CD4-positive, CD25-positive, alpha-beta regulatory T cell (primary cell): Measurements from ENCODE around the gene CBLN3. TPM values are rescaled to one million over a fixed set of nuclear protein-coding genes. Genes with fewer than 3 reads are reported as not detected.

Experiments
- ATAC-seq, 2 donors: fragments of 150-1000 bp; cut with Tn5 transposase; one replicate each; pipeline ENCODE4 v1.10.0; 2021; ENCODE audit warnings: low read depth in 2 of 2, moderate number of reproducible peaks in 2 of 2, moderate library complexity in 1 of 2
- DNase-seq, 3 donors: peaks; one replicate each; pipeline versions ENCODE4 v3.0.0 to v3.0.0-alpha.2; 2012 to 2022; ENCODE audit warnings: mixed read lengths in 1 of 3
- H3K27ac ChIP-seq: one replicate; pipeline ENCODE4 v1.7.0; 2013; ENCODE audit warnings: mild to moderate bottlenecking, low read length; ENCODE audit not compliant: insufficient read depth, poor library complexity, severe bottlenecking
- H3K27me3 ChIP-seq: one replicate; pipeline ENCODE4 v1.7.0; 2013; ENCODE audit warnings: low read length; ENCODE audit not compliant: control insufficient read depth, insufficient read depth
- H3K36me3 ChIP-seq: one replicate; pipeline ENCODE4 v1.7.0; 2013; ENCODE audit warnings: mild to moderate bottlenecking, low read length, moderate library complexity; ENCODE audit not compliant: control insufficient read depth, insufficient read depth
- H3K4me1 ChIP-seq: 2 replicates; pipeline ENCODE4 v1.7.0; 2013; ENCODE audit warnings: mild to moderate bottlenecking, low read length; ENCODE audit not compliant: insufficient read depth, control insufficient read depth, poor library complexity, severe bottlenecking
- H3K4me3 ChIP-seq: one replicate; pipeline ENCODE4 v1.7.0; 2013; ENCODE audit warnings: low read depth, mild to moderate bottlenecking, low read length, moderate library complexity
- H3K9me3 ChIP-seq, 2 experiments: 1 replicate in 1 of 2; 2 replicates in 1 of 2; pipeline ENCODE4 v1.7.0; 2013; ENCODE audit warnings: low read length in 2 of 2, mild to moderate bottlenecking in 1 of 2, moderate library complexity in 1 of 2; ENCODE audit not compliant: control insufficient read depth in 2 of 2
- H3K27ac Mint-ChIP-seq, 3 donors: one replicate each; pipeline ENCODE4 v1.8.0; 2020 to 2022; ENCODE audit warnings: mild to moderate bottlenecking in 3 of 3, mixed read lengths in 3 of 3, moderate library complexity in 2 of 3
- H3K27me3 Mint-ChIP-seq: one replicate; pipeline ENCODE4 v1.8.0; 2022; ENCODE audit warnings: mild to moderate bottlenecking, mixed read lengths
- H3K36me3 Mint-ChIP-seq: one replicate; pipeline ENCODE4 v1.8.0; 2020; ENCODE audit warnings: mixed read lengths
- H3K4me1 Mint-ChIP-seq, 4 donors: one replicate each; pipeline ENCODE4 v1.8.0; 2020 to 2022; ENCODE audit warnings: mixed read lengths in 4 of 4, mild to moderate bottlenecking in 1 of 4
- H3K4me3 Mint-ChIP-seq, 4 donors: one replicate each; pipeline ENCODE4 v1.8.0; 2020 to 2022; ENCODE audit warnings: mild to moderate bottlenecking in 4 of 4, mixed read lengths in 4 of 4, moderate library complexity in 3 of 4
- H3K9me3 Mint-ChIP-seq, 7 donors: one replicate each; pipeline ENCODE4 v1.8.0; 2020 to 2022; ENCODE audit warnings: mixed read lengths in 7 of 7, mild to moderate bottlenecking in 3 of 7, moderate library complexity in 2 of 7
- polyA plus RNA-seq, 4 donors: library from polyadenylated mRNA; unstranded; fragments of 300-500 nt; fragmentation: Illumina TruSeq; gene quantifications; one replicate each; pipeline ENCODE4 v1.2.3, GENCODE V29; 2021
- total RNA-seq: library from RNA; stranded (reverse); gene quantifications from one replicate; pipeline ENCODE4 v1.2.3, GENCODE V29; 2022

The CBLN3 gene
- total and polyA plus RNA-seq, 5 donors from 2014 or later, result 0.10 to 3.2 (median 0.11) TPM

DNA sequence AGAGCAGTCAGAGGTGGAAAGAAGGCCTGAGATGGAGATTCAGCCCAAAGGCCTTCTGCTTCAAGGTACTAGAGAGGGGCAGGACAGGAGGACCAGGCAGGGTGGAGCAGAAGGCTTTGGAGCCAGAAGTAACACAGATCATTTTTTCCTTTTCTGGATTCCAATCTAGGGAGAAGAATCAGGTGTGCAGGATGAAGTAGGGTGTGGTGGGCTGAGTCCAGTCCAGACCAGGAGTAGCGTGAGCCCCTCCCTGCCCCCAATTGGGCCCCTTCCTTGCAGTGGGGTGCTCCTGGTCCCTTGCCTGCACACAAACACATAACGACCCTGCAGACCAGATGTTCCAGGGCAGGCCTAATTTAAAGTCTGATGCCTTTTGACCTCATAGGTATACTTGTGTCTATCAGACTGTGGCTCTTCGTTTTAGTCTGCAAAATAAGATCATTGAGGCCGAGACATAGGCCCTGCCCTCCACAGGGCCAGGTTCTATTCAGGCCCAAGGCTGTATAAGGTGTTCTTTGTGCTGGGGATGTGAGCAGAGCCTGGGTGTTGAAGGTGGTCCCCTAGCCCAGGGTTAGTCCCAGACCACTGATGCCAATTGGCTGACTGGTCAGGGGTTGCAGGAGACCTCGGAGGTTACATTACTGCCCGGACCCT is 31.7 kb downstream of the CBLN3 start:
- H3K27ac Mint-ChIP-seq, result peak overlapping the region in 2 of 3 donors; percentile 1 to 44
- Histone ChIP-seq H3K4me1 (peaks cover 10% of the 10 kb centered on the region), H3K36me3 (no peaks in the 10 kb centered on the region), H3K27me3 (no peaks in the 10 kb centered on the region), H3K27ac (no peak overlapping the region), H3K4me3 (no peak overlapping the region), H3K9me3 (no peaks in the 10 kb centered on the region)
- no peak for DNase-seq
- peaks cover 0 to 1% (median 0%) of the 10 kb centered on the region in 7 donors for H3K9me3 Mint-ChIP-seq
- peaks cover 0 to 11% (median 4%) of the 10 kb centered on the region in 4 donors for H3K4me1 Mint-ChIP-seq
- ATAC-seq, result no peak
- H3K27me3 Mint-ChIP-seq, result peaks cover 47% of the 10 kb centered on the region
- H3K4me3 Mint-ChIP-seq, result peak overlapping the region in 2 of 4 donors; percentile 16 to 68
- no peaks in the 10 kb centered on the region for H3K36me3 Mint-ChIP-seq

GRCh38 chr14:24395609-24396582 is 33.6 kb downstream of the CBLN3 start:
- no peaks in the 10 kb centered on the region for H3K9me3 ChIP-seq
- no peaks in the 10 kb centered on the region for H3K36me3 Mint-ChIP-seq
- peaks cover 0 to 11% (median 4%) of the 10 kb centered on the region in 4 donors for H3K4me1 Mint-ChIP-seq
- H3K27me3 Mint-ChIP-seq, result peaks cover 49% of the 10 kb centered on the region
- no peak for DNase-seq
- H3K27me3 ChIP-seq, result no peaks in the 10 kb centered on the region
- peaks cover 0 to 1% (median 0%) of the 10 kb centered on the region in 7 donors for H3K9me3 Mint-ChIP-seq
- peak; percentile 19 to 20 for ATAC-seq
- H3K4me3 Mint-ChIP-seq, result no peak overlapping the region
- H3K4me3 ChIP-seq, result no peak overlapping the region
- no peak overlapping the region for H3K27ac ChIP-seq
- peaks cover 10% of the 10 kb centered on the region for H3K4me1 ChIP-seq
- no peaks in the 10 kb centered on the region for H3K36me3 ChIP-seq
- H3K27ac Mint-ChIP-seq, result no peak overlapping the region

DNA sequence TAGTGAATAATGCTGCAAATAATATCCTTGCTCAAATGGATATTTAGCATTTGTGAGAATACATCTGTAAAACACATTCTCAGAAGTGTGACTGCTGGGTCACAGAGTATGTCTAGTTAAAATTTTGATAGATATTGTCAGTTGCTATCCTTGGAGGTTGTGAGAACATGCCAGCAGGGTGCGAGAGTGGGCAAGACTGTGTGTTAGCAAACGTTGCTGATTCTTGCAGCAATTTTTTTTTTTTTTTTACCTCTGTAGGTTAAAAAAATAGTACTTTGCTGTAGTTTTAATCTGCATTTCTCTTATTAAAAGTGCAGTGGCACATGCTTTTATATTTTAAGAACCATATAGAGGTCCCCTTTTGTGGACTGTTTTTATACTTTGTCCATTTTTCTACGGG is 35.2 kb downstream of the CBLN3 start:
- Mint-ChIP-seq H3K4me1 (peaks cover 0 to 6% (median 1%) of the 10 kb centered on the region in 4 donors), H3K4me3 (no peak overlapping the region), H3K36me3 (no peaks in the 10 kb centered on the region), H3K27me3 (peaks cover 40% of the 10 kb centered on the region), H3K27ac (no peak overlapping the region), H3K9me3 (no peaks in the 10 kb centered on the region)
- no peak overlapping the region for H3K27ac ChIP-seq
- H3K4me3 ChIP-seq, result no peak overlapping the region
- peaks cover 6% of the 10 kb centered on the region for H3K4me1 ChIP-seq
- H3K36me3 ChIP-seq, result no peaks in the 10 kb centered on the region
- no peaks in the 10 kb centered on the region for H3K9me3 ChIP-seq
- no peak for ATAC-seq
- peak in 1 of 3 donors; percentile 25 for DNase-seq
- peaks cover 2% of the 10 kb centered on the region for H3K27me3 ChIP-seq

DNA sequence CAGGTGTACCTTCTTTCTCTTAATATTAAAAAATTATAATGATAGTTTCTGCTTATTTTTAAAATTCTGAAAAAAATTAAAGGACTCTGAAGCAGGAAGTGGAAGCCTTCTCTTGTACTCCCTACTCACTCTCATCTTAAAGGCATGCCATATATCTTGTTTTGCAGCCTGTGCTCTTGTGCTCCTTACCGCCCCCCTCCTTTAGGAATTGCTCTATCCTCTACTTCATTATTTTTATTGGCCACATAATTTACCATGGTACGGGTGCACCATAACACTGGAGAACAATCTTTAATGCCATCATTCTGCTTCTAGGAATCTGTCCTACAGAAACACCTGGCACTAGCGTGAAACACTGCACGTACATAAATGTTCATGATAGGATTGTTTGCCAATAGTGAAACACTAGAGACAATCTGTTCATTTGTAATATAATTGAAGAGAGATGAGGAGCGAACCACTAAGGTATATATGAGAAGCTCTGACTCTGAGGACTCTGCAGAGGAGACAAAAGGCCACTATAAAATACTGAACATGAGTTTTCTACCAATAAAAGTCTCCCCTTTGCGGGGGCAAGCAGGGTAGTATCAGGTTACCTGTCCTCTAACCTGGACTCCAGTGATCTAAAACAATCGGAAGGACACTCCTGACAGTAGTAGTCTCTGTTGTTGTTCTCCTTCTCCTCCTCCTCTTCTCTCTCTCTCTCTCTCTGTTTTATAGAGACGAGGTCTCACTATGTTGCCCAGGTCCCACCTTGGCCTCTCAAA is 37.0 kb downstream of the CBLN3 start:
- H3K27me3 ChIP-seq, result peaks cover 4% of the 10 kb centered on the region
- H3K36me3 ChIP-seq, result no peaks in the 10 kb centered on the region
- no peak overlapping the region for H3K27ac Mint-ChIP-seq
- ATAC-seq, result no peak
- H3K27ac ChIP-seq, result no peak overlapping the region
- H3K9me3 ChIP-seq, result no peaks in the 10 kb centered on the region
- H3K27me3 Mint-ChIP-seq, result peaks cover 50% of the 10 kb centered on the region
- H3K4me3 ChIP-seq, result no peak overlapping the region
- peaks cover 0 to 4% (median 2%) of the 10 kb centered on the region in 4 donors for H3K4me1 Mint-ChIP-seq
- no peak for DNase-seq
- no peak overlapping the region for H3K4me3 Mint-ChIP-seq
- no peaks in the 10 kb centered on the region for H3K9me3 Mint-ChIP-seq
- H3K36me3 Mint-ChIP-seq, result no peaks in the 10 kb centered on the region
- H3K4me1 ChIP-seq, result no peaks in the 10 kb centered on the region

- DNase-seq (no peak), ATAC-seq (no peak)
- H3K27ac ChIP-seq, result no peak overlapping the region
- no peak overlapping the region for H3K27ac Mint-ChIP-seq
- H3K9me3 Mint-ChIP-seq, result no peaks in the 10 kb centered on the region
- peaks cover 40% of the 10 kb centered on the region for H3K27me3 Mint-ChIP-seq
- H3K36me3 Mint-ChIP-seq, result no peaks in the 10 kb centered on the region
- peaks cover 4% of the 10 kb centered on the region for H3K27me3 ChIP-seq
- peaks cover 0 to 4% (median 0%) of the 10 kb centered on the region in 4 donors for H3K4me1 Mint-ChIP-seq
- no peak overlapping the region for H3K4me3 ChIP-seq
- H3K4me3 Mint-ChIP-seq, result no peak overlapping the region
- no peaks in the 10 kb centered on the region for H3K36me3 ChIP-seq
- no peaks in the 10 kb centered on the region for H3K4me1 ChIP-seq
- H3K9me3 ChIP-seq, result no peaks in the 10 kb centered on the region
These were observed 38.6 kb downstream of the CBLN3 start for GRCh38 chr14:24390701-24391468.

DNA sequence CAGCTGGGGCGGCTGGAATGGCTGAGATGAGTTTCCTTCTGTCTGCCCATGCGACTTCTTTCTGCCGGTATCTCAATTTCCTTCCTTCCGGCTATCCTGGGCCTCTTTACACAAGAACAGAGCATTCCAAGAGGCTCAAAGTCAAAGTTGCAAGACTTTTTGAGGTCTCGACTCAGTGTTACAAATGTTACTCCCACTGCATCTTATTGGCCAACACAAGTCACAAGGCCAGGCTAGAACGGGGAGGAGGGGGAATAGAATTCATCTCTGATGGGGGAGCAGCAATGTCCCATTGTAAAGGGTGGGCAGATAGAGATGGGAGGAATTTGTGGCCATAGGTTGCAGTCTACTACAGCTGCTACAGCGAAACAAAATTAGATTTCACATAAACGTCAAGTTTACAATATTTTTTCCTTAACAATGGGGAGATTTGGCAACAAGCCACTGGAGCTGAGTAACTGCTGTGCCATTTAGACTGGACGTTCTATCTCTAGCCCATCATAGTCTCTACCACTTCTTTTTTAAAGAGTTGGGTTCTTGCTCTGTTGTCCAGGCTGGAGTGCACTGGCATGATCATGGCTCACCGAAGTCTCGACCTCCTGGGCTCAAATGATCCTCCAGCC is 40.1 kb downstream of the CBLN3 start:
- H3K9me3 Mint-ChIP-seq, result no peaks in the 10 kb centered on the region
- no peaks in the 10 kb centered on the region for H3K36me3 Mint-ChIP-seq
- H3K4me3 Mint-ChIP-seq, result no peak overlapping the region
- ATAC-seq (no peak), DNase-seq (no peak)
- H3K27me3 Mint-ChIP-seq, result peaks cover 44% of the 10 kb centered on the region
- no peak overlapping the region for H3K27ac ChIP-seq
- peaks cover 4% of the 10 kb centered on the region for H3K27me3 ChIP-seq
- no peak overlapping the region for H3K4me3 ChIP-seq
- H3K4me1 Mint-ChIP-seq, result peaks cover 0 to 4% (median 0%) of the 10 kb centered on the region in 4 donors
- no peaks in the 10 kb centered on the region for H3K36me3 ChIP-seq
- H3K9me3 ChIP-seq, result no peaks in the 10 kb centered on the region
- H3K27ac Mint-ChIP-seq, result no peak overlapping the region
- H3K4me1 ChIP-seq, result no peaks in the 10 kb centered on the region
